B cell (primary cell): ENCODE results near the gene CCDC83.

Experiments used
- EZH2 ChIP-seq: IDR thresholded peaks from 2 replicates; pipeline ENCODE4 v1.6.1; 2012; ENCODE audit warnings: borderline replicate concordance, low read depth, mild to moderate bottlenecking, moderate library complexity, low read length; ENCODE audit not compliant: insufficient read depth, poor library complexity, severe bottlenecking
- TF ChIP-seq, protein P1 (sequence below): fragments of 200-600 bp; IDR thresholded peaks from one replicate; pipeline ENCODE4 v1.8.0; 2022; ENCODE audit warnings: antibody characterized with exemption, mild to moderate bottlenecking

- TF ChIP-seq, protein P1, sequence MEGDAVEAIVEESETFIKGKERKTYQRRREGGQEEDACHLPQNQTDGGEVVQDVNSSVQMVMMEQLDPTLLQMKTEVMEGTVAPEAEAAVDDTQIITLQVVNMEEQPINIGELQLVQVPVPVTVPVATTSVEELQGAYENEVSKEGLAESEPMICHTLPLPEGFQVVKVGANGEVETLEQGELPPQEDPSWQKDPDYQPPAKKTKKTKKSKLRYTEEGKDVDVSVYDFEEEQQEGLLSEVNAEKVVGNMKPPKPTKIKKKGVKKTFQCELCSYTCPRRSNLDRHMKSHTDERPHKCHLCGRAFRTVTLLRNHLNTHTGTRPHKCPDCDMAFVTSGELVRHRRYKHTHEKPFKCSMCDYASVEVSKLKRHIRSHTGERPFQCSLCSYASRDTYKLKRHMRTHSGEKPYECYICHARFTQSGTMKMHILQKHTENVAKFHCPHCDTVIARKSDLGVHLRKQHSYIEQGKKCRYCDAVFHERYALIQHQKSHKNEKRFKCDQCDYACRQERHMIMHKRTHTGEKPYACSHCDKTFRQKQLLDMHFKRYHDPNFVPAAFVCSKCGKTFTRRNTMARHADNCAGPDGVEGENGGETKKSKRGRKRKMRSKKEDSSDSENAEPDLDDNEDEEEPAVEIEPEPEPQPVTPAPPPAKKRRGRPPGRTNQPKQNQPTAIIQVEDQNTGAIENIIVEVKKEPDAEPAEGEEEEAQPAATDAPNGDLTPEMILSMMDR = no peak
- no peak for TF ChIP-seq EZH2
Measured at GRCh38 chr11:85857098-85857497, 1.9 kb downstream of the CCDC83 start.
